Measurements from ENCODE around the gene COMMD10. TPM values are rescaled to one million over a fixed set of nuclear protein-coding genes. Genes with fewer than 3 reads are reported as not detected.
"Not testable (repeated sequence)": the region's sequence is repeated elsewhere in the genome, so short reads cannot be mapped to it uniquely, and the experiment has no call there.

COMMD10 gene
- polyA plus RNA-seq, 3 donors: 50.7 to 58.6 (median 54.4) TPM

DNA sequence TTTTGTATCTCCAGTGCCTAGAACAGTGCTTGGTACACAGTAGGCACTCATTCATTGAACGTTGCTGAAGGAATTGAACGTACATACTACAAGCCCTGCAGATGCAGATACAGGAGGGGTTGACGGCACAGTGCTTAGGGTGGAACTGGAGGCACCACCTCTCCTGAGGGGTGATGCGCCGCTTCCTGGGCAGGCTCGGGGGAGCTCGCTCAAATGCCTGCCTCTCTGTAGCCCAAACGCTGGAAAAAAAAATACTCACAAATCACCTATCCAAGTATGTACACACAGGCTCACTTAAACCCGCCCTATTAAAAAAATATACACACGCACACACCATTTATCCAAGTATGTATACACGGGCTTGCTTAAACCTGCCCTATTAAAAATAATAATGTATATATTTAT lies 536 bp upstream of the COMMD10 start:
- DNase-seq: peak; percentile 26

DNA sequence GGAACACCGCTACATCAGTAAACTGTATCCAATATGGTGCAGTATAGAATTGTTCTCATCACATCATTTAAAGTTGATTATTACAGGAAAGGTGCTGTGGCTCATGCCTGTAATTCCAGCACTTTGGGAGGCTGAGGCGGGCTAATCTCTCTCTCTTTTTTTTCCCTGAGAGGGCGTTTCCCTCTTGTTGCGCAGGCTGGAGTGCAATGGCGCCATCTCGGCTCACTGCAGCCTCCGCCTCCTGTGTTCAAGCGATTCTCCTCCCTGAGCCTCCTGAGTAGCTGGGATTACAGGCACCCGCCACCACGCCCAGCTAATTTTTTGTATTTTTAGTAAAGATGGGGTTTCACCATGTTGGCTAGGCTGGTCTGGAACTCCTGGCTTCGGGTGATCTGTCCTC lies 1.5 kb downstream of the COMMD10 start:
- DNase-seq: not testable (repeated sequence)

DNA sequence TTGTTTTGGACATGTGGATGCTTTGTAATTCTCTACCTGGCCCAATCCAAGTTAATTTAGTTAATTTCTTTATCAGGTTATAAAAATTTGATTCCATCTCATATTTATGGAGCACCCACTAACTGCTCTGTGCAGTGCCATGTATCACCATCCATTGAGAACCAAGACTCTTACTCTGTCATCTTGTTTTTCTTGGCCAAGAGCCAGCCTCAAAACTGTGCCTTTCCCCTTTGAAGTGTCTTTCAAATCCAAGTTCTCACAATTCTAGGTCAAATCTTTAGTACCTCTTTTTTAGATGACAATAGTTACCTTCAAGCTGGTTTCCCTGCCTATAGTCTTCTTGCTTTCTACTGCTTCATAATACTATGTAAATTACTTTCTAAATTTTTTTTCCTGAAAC lies 3.2 kb downstream of the COMMD10 start:
- no peak for DNase-seq

DNA sequence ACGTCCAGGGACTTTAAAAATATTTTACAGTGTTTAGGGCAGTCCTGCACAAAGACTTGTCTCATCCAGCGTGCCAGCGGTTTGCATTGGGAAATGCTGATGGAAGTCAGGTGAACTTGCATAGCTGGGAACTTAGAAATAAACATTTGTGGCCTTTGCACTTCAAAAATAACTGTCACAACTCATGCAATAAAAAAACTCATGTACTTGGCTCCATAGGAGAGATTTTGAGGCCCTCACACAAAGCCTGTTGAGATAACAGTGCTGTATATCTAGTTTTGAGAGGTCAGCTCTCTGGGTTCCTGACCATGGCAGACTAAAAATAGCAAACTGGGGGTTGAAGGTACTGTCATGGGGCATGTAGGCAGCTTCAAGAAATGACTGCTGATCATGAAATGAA lies 5.5 kb downstream of the COMMD10 start:
- DNase-seq: no peak

DNA sequence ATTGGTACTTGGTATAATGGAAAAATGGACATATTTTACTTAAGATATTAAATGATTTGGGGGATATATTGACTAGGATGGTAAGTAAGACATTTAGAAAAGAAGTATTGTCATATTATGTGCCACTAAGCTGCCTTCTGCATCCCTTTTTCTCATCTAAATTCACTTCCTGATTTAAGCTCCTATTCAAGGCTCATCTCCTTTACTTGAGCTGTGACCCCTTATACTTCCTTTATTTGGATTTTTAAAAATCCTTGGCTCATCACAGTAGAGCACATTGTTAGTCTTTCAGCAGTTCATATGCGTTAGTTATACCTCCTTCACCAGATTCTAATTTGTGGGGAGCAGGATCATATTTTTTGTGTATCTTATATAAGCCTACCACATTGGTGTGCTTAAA lies 6.6 kb downstream of the COMMD10 start:
- no peak for DNase-seq

DNA sequence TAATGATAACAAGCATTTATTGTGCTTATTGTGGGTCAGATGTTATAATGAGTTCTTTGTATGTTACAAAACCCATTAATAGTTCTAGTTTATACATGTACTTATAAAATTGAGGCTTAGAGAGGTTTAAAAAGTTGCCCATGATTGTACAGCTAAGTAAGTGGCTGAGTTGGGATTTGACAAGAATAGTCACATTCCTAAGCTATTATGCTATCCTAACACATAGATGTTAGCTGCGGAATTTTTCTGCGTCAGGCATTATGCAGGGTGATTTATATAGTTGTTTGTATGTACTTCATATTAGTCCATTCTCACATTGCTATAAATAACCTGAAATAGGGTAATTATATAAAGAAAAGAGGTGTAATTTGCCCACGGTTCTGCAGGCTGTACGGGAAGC lies 12.5 kb downstream of the COMMD10 start:
- DNase-seq: no peak

DNA sequence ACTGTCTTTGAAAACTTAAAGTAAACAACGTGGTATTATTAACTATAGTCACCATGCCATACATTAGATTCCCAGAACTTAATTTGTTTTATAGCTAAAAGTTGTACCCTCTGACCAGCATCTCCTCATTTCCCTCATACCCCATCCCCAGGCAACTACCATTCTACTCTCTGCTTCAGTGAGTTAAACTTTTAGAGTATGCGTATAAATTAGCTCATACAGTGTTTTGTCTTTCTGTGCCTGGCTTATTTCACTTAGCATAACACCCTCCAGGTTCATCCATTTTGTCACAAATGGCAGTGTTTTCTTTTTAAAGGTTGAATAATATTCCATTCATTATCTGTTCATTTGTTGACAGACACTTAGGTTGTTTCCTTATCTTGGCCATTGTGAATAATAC lies 14.2 kb downstream of the COMMD10 start:
- DNase-seq: no peak

DNA sequence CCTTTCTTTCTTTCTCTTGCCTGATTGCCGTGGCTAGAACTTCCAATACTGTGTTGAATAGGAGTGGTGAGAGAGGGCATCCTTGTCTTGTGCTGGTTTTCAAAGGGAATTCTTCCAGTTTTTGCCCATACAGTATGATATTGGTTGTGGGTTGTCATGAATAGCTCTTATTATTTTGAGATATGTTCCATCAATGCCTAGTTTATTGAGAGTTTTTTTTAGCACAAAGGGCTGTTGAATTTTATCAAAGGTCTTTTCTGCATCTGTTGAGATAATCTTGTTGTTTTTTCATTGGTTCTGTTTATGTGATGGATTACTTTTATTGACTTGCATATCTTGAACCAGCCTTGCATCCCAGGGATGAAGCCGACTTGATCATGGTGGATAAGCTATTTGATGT lies 20.1 kb downstream of the COMMD10 start:
- not testable (repeated sequence) for DNase-seq

DNA sequence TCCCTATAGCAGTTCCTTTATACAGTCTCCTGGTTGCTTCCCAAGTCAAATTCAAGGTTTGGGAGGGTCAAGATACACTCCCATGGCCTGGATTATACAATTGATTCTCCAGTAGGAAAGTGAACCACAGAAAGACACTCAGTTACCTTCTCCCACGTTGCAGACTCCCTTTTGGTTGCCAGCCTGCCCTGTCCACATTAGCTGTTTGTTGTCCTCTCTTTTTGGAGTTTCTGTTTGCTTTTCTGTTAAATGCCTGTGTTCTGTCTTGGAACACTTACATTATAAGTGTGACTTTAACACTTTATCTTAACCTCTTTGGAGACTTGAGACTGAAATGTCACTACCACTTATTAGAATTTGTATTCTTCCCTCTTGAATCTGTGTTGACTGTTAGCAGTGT lies 30.3 kb downstream of the COMMD10 start:
- DNase-seq: no peak

DNA sequence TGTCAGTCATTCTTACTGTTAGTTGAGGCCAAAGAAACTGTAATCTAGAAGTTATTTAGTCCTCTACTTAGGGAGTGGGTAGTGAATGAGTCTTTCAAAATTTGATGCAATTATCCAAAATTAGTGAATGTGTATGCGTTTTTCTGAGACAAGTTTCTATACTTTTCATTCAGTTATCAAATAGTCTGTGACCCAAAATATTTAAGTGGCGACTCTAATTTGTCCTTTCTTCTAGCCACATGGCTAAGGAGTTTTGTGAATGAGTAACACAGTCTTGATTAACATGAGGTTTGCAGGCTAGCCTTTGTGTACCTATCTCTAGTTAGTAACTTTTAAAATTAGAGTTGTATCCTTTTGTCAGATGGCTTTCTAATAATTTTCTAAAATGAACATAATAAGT lies 45.6 kb downstream of the COMMD10 start:
- no peak for DNase-seq

DNA sequence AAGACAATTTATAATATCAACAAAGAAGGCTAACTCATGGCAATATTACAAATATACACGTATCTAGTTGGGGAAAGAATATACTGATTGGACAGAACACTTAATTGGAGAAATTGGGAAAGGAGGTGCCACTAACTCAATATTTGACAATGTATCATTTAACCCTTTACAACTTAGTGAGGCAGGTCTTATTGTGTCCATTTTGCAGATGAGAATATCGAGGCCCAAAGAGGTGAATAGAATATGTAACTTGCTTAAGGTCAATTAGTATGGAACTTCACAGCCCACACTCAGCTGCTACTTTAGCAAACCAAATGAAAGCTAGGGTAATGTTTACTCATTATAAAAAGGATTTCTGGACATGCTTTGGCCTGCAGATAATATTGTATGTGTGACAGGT lies 46.2 kb downstream of the COMMD10 start:
- DNase-seq: no peak

DNA sequence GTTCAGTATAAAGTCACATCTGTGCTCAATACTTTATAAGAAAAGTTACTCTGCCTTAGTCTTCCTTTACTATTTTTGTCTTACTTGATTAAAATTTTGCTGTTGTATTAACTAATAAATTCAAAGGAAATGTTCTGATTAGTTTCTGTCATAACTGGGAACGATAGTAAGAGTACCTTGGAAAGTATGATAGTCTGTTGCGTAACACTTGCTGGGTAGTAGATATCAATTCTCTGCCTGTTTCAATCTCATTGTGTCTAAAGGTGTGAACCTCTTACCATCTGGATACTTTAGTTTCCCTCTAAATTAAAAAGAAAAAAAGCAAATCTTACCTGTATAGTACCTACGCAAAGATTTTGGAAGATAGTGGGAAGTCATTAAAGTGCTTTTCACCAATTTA lies 48.5 kb downstream of the COMMD10 start:
- no peak for DNase-seq

DNA sequence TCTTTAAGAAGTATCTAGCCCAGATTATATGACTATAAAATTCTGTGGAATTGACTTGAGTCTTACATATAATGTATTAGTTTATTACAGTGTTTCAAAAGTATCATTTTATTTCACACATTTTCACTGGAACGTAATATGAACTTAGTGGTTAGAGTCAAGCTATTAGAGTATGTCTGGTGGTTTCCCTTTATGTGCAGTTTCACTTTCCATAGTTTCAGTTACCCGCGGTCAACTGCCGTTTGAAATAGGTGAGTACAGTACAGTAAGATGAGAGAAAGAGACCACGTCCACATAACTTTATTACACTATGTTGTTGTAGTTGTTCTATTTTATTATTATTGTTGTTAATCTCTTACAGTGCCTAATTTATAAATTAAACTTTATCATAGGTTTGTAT lies 50.5 kb downstream of the COMMD10 start:
- no peak for DNase-seq

DNA sequence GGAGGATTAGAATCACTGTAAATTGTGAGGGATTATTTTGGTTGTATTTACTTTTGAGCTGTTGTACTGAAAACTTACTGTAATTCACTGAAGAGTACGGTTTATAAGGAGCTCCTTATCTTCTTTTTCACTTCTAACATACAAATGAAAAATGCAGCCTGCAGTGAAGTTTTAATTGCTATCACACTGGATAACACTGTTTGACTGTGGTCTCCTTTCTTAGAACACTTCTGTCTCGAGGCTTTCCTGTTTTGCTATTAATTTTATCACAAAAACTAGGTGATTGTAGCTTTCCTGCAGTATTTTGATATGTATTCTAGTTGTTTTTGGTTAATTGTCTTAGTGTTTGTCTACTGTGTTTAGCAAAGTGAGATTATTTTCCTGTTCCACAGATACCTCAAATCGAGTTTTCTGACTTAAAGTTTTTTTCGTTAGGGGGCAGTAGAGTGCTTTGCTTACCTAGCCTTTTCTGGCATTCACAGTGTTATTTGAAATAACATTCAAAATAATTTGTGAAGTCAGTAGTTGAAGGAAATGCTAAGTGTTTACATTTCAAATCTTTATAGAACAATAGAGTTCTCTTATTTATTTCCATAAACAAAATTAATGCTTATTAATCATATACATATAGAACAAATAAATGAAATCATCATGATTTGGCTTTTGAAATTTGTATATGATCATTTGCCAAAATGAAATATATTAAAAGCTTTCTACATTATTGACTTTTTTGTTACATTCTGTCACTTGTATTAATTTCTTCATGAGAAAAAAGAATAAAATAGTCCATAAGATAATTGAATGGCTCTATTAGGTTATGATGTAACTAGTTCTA lies 52.9 kb downstream of the COMMD10 start:
- peak; percentile 79 for DNase-seq

DNA sequence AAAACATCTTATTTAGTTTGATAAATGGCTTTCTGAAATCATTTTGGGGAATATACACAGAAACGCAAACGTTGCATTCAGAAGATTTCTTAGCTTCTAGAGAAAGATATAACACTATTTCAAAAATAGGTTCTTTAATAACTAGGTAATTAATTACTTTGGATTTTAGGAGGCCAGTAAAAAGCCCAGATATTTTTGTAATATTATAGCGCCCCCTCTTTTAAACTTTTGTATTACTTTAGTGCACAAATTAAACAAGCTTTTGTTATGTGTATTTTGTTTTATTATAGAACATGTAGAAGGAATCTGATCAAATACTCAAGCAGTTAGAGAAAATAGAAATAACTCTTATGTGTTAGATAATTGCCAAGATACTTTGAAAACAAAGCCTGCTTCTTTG lies 57.7 kb downstream of the COMMD10 start:
- no peak for DNase-seq

DNA sequence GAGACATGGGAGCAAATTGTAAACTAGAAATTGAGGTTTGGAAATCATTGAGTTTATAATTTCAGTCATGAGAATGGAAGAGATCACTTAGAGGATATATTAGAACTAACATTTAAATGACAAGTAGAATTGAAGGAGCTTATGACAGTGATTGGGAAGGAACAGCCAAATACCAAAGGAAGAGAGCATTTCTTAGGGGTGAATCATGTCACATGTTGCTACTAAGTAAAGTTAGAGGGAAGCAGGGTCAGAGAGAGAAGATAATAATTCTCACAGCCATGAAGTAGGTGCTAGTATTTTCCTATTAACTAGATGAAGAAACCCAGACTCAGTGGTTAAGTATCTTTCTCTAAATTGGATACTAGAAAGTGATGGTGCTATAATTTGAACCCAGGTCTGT lies 59.3 kb downstream of the COMMD10 start:
- no peak for DNase-seq

DNA sequence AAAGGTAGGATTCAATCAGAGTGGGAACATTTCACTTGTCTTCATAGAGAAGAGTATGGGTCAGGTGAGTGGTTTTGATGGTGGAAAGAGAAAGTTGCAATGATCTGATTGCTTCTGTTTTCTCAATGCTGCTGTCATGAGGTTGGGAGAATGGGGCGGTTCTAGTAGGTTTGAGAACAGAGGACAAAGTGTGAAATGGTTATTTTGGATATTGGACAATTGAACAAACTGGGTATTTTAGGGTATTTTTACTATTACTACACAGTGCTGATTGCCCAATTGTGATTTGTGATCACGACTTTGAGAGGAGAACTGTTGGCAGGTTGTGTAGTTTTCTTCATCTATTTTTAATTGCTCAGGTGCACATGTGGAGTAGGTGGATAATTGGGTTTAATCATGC lies 60.2 kb downstream of the COMMD10 start:
- no peak for DNase-seq

DNA sequence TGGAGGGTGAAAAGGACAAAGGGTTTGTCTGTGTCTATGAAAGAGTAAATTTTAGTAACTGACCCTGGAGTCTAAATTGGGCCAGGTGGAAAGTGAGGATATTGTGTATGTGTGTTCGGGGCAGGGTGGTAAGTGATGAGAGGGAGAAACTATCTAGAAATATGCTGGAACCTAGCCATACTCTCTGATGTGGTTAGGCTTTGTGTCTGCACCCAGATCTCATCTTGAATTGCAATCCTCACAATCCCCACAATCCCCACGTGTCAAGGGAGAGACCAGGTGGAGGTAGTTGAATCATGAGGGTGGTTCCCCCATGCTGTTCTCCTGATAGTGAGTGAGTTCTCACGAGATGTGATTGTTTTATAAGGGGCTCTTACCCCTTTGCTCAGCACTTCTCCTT lies 60.6 kb downstream of the COMMD10 start:
- DNase-seq: no peak

DNA sequence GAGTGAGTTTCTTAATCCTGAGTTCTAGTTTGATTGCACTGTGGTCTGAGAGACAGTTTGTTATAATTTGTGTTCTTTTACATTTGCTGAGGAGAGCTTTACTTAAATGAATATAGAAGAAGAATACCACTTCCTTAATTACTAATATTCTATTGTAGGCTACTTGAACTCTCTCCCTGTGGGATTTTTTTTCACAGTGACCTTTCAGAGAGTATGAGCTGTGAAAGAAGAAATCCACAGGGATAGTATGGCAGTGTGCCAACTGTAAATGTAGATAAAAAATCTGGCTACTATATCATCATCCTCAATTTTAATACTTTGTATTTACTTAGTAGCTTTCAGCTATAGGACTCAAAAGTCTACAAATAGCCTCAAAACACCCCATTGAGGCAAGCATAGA lies 67.3 kb downstream of the COMMD10 start:
- DNase-seq: no peak

DNA sequence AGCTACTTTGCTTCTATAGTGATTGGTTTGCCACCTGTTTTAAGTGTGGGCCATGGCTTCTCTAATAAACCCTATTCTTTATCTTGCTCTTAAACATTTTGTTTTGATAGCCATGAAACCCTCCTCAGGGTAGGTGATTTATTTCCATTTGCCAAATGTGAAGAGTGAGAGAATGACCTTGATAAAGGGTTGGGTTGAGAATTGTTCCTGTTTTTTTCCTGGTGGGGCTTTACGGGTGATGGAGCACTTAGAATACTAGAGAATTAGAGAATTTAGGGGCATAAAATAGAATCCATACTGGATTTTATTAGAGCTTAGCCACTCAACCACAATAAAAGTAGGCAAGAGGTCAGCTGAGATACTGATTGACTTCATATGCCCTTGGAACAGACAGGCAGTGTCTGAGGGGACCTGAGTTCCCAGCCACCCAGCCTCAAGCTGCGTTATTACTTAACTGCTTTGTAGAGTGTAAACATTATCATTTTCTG lies 68.9 kb downstream of the COMMD10 start:
- no peak for DNase-seq

DNA sequence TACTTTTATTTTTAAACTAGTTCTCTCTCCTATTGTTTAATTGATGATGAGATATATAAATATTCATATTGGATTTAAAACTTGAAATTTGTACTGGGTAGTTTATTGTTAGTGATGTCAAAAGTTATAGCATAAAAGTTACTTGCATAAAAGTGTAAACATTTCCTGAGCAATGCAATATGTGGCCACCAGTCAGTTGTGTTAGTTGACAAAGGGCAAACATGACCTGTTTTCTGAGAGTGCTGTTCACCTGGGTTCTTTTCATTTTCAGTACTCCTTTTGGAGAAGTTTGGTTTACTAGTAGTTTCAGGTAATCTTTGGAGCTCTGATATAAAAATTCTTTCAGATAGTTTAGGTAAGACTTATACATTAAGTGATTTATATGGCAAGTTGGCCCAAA lies 69.4 kb downstream of the COMMD10 start:
- DNase-seq: no peak

DNA sequence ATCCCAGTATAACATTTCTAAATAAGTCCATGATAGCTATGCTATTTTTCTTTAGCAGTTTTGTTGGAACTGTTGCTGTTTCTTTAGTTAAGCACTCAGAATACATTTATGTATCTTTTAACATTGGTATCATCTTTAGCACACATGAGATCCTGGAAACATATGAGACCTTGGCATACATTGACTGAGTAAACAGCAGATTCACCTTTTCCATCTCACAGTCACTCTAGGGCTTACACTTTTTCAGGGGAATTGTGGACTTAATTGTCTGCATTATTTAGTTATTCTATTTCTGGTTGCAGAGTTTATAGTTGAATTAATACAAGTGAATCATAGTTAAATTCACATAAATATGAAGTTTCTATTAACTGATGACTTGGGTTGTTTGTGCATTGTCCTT lies 70.1 kb downstream of the COMMD10 start:
- no peak for DNase-seq

DNA sequence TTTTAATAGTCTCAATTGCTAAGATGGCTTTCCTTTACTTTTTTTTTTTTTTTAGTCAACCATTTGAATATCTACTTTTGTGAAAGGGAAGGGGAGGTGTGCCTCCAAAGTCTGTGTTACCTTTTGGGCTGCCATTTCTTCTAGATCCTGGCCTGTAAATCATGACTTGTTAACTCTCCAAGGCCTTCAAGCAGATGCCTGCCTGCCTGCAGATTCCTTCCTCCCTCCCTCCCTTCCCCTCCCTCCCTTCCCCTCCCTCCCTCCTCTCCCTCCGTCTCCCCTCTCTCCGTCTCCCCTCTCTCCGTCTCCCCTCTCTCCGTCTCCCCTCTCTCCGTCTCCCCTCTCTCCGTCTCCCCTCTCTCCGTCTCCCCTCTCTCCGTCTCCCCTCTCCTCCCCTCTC lies 73.1 kb downstream of the COMMD10 start:
- DNase-seq: no peak

DNA sequence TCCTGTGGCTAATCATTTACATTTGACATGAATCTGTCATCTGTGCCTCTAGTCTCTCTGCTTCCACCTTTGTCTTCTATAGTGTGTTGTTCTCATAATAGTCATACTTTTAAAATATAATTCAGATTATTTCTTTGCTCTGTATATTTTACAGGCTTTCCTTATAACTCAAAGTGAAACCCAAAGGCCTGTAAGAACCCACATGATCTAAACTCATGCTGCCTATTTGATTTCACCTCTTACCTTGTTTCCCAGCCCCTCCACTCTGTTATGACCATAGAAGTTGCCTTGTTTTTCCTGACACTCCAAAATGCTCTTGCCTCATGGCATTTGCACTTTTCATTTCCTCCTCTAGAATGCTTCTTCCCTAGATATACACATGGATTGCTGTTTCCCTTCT lies 74.2 kb downstream of the COMMD10 start:
- no peak for DNase-seq

Measured in renal pelvis (tissue), 4 donors.